Left cardiac atrium (tissue), 4 donors: ENCODE measurements around the gene BMP7. TPM values are rescaled to one million over a fixed set of nuclear protein-coding genes. Genes with fewer than 3 reads are reported as not detected.
"Not testable (repeated sequence)": the region's sequence is repeated elsewhere in the genome, so short reads cannot be mapped to it uniquely, and the experiment has no call there.

Experiments used
- ATAC-seq, 2 donors: fragments of 200-7000 bp; cut with Tn5 transposase; one replicate each; pipeline ENCODE4 v1.9.1; 2020; ENCODE audit warnings: mild to moderate bottlenecking in 2 of 2, moderate library complexity in 2 of 2
- DNase-seq: peaks from one replicate; pipeline ENCODE4 v3.0.0-alpha.2; 2020
- intact Hi-C, 2 donors: fragments of 100-400 bp; cut with DNase I; formaldehyde crosslinking; loops; one replicate each; pipeline versions ENCODE4 v1.14.1 to v1.15.1; 2022 to 2023
- total RNA-seq, 2 donors: library from RNA; stranded (reverse); fragmentation: NEBNext Ultra II Directional; extraction: Animal tissue kit (Norgen Biotek cat#: 25700); gene quantifications; one replicate each; pipeline ENCODE4 v1.2.1, GENCODE V29; 2021
- donor health status: DM: no; HTN: yes; CAD: no.
- donor health status: DM: no; HTN: yes; CAD: no; lungs with severe emphysema.
- donor health status: DM: yes; HTN: yes; CAD: no.
- donor health status: Dilated cardiomyopathy.

BMP7 gene
- total RNA-seq, 2 donors from 2014 or later, result 23.9 to 29.3 TPM

GRCh38 chr20:57207251-57207650, 59.2 kb downstream of the BMP7 start:
- ATAC-seq (no peak), DNase-seq (no peak)
- intact Hi-C loops, result no loop called here

GRCh38 chr20:57205606-57206219, 60.7 kb downstream of the BMP7 start:
- intact Hi-C loops, result no loop called here
- no peak for DNase-seq
- peak in 1 of 2 donors; percentile 50 for ATAC-seq

GRCh38 chr20:57203986-57204385, 62.5 kb downstream of the BMP7 start:
- no peak for ATAC-seq
- intact Hi-C loops, result no loop called here
- no peak for DNase-seq

GRCh38 chr20:57203204-57203603, 63.2 kb downstream of the BMP7 start:
- intact Hi-C loops, result no loop called here
- DNase-seq, result no peak
- no peak for ATAC-seq

GRCh38 chr20:57202309-57202708, 64.1 kb downstream of the BMP7 start:
- DNase-seq (no peak), ATAC-seq (no peak)
- intact Hi-C loops, result no loop called here

- DNase-seq (no peak), ATAC-seq (no peak)
- intact Hi-C loops, result no loop called here
Measured at GRCh38 chr20:57200882-57201695, 65.4 kb downstream of the BMP7 start.

- ATAC-seq (no peak), DNase-seq (no peak)
- intact Hi-C loops, result no loop called here
Measured at GRCh38 chr20:57199656-57200405, 66.6 kb downstream of the BMP7 start.

- ATAC-seq (no peak), DNase-seq (no peak)
- intact Hi-C loops, result no loop called here
Measured at GRCh38 chr20:57198132-57199072, 68.0 kb downstream of the BMP7 start.

GRCh38 chr20:57197352-57198131, 68.9 kb downstream of the BMP7 start:
- intact Hi-C loops, result no loop called here
- ATAC-seq, result no peak

GRCh38 chr20:57195469-57196100, 70.9 kb downstream of the BMP7 start:
- DNase-seq (no peak), ATAC-seq (no peak)
- intact Hi-C loops, result no loop called here

More at GRCh38 chr20:57197352-57198131, 68.9 kb downstream of the BMP7 start:
- no peak for DNase-seq

GRCh38 chr20:57195023-57195422, 71.4 kb downstream of the BMP7 start:
- intact Hi-C loops, result no loop called here
- DNase-seq (no peak), ATAC-seq (no peak)

- intact Hi-C loops, result no loop called here
Measured at GRCh38 chr20:57194154-57194553, 72.3 kb downstream of the BMP7 start.

GRCh38 chr20:57193094-57193493, 73.3 kb downstream of the BMP7 start:
- ATAC-seq (no peak), DNase-seq (no peak)
- intact Hi-C loops, result no loop called here

More at GRCh38 chr20:57194154-57194553, 72.3 kb downstream of the BMP7 start:
- no peak for ATAC-seq
- DNase-seq, result no peak

GRCh38 chr20:57192311-57192710, 74.1 kb downstream of the BMP7 start:
- DNase-seq (no peak), ATAC-seq (no peak)
- intact Hi-C loops, result no loop called here

- intact Hi-C loops, result not testable (repeated sequence)
Measured at GRCh38 chr20:57191265-57191638, 75.2 kb downstream of the BMP7 start.

GRCh38 chr20:57190536-57191264, 75.7 kb downstream of the BMP7 start:
- ATAC-seq, result no peak
- DNase-seq, result no peak
- intact Hi-C loops, result no loop called here

More at GRCh38 chr20:57191265-57191638, 75.2 kb downstream of the BMP7 start:
- not testable (repeated sequence) for DNase-seq, ATAC-seq

GRCh38 chr20:57189713-57190112, 76.7 kb downstream of the BMP7 start:
- DNase-seq (no peak), ATAC-seq (no peak)
- intact Hi-C loops, result no loop called here
